ENCODE measurements around the gene LZTS2. TPM values are rescaled to one million over a fixed set of nuclear protein-coding genes. Genes with fewer than 3 reads are reported as not detected.
A peak's percentile ranks its signal among the peaks of the same experiment; 100 is the strongest.

LZTS2 gene
- polyA plus RNA-seq, 10 donors, result 37.8 to 59.7 (median 52.7) TPM

GRCh38 chr10:100976906-100977305, 22.7 kb upstream of the LZTS2 start:
- no peak for DNase-seq

- no peak for DNase-seq
Observed at GRCh38 chr10:100977436-100977835, 22.2 kb upstream of the LZTS2 start.

- DNase-seq, result no peak
Observed at GRCh38 chr10:100978121-100978900, 21.3 kb upstream of the LZTS2 start.

DNA sequence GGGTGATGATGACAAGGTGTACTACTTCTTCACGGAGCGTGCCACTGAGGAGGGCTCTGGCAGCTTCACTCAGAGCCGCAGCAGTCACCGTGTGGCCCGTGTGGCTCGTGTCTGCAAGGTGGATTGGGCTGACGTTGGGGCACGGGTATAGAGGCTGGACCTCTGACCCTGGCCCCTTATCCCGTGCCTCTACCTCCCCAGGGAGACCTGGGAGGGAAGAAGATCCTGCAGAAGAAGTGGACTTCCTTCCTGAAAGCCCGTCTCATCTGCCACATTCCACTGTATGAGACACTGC, 20.8 kb upstream of the LZTS2 start:
- no peak for DNase-seq

DNA sequence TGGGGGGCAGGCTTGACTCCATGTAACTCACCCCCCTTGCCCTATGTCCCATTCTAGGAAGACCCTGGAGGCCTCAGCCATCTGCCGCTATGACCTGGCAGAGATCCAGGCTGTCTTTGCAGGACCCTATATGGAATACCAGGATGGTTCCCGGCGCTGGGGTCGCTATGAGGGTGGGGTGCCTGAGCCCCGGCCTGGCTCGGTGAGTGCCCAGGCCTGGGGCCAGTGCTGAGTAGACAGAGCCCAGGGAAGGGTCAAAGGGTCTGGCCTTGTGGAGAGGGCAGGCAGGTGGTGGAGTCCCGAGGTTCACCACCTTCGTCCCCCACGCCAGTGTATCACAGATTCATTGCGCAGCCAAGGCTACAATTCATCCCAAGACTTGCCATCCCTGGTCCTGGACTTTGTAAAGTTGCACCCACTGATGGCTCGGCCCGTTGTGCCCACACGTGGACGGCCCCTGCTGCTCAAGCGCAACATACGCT, 19.8 kb upstream of the LZTS2 start:
- no peak for DNase-seq

- DNase-seq, result no peak
Observed at GRCh38 chr10:100980311-100980710, 19.3 kb upstream of the LZTS2 start.

- no peak for DNase-seq
Observed at GRCh38 chr10:100980711-100981110, 18.9 kb upstream of the LZTS2 start.

- no peak for DNase-seq
Observed at GRCh38 chr10:100981178-100981772, 18.3 kb upstream of the LZTS2 start.

DNA sequence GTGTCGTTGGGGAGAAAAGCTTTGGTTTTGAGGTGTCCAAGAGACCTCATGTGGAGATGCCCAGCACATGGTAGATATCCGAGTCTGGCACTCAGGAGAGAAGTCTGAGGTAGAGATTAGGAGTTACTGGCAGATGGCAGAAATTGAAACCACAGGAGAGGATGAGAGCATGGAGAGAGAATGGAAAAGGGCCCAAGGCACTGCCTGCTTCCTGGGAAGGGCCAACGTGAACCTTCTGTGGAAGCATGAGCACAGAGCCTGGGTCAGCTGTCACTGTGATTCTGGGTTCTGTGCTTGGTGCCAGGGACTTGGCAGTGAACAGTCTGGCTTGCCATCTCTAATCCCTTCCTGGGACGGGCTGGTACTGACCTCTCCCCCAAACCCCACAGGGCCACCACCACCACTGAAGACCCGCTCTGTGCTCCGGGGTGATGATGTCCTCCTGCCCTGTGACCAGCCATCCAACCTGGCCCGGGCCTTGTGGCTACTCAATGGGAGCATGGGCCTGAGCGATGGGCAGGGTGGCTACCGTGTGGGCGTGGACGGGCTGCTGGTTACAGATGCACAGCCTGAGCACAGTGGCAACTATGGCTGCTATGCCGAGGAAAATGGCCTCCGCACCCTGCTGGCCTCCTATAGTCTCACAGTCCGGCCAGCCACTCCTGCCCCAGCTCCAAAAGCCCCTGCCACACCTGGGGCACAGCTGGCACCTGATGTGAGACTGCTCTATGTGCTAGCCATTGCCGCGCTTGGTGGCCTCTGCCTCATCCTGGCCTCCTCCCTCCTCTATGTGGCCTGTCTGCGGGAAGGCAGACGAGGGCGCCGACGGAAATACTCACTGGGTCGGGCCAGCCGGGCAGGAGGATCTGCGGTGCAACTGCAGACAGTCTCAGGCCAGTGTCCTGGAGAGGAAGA, 16.4 kb upstream of the LZTS2 start:
- DNase-seq, result no peak

DNA sequence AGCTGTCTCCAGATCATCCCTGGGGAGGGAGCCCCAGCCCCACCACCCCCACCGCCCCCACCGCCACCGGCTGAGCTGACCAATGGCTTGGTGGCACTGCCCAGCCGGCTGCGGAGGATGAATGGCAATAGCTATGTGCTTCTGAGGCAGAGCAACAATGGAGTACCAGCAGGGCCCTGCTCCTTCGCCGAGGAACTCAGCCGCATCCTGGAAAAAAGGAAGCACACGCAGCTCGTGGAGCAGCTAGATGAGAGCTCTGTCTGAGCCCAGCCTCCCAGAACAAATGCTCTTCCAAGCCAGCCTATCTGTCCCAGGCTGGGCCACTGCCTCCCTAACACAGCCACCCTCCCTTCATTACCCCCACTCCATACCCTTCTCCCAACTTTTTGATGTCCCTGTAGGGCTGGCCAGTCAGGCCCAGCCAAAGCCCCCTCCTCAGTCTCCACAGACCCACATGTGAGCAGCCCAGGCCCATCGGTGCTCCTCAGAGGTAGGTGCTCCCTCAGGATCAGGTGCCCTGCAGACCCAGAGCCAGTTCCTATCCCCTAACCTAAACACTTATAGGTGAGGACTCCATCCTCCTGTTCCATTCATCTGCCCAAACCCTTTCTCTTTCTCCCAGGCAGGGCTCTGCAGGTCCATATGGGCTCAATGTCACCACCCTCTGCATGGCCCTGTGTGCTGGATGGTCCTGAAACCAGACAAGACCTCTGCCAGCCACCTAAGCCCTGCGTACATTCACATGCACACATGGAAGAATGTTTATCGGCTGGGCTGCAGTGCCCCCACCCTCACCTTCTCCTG, 15.5 kb upstream of the LZTS2 start:
- DNase-seq, result no peak

DNA sequence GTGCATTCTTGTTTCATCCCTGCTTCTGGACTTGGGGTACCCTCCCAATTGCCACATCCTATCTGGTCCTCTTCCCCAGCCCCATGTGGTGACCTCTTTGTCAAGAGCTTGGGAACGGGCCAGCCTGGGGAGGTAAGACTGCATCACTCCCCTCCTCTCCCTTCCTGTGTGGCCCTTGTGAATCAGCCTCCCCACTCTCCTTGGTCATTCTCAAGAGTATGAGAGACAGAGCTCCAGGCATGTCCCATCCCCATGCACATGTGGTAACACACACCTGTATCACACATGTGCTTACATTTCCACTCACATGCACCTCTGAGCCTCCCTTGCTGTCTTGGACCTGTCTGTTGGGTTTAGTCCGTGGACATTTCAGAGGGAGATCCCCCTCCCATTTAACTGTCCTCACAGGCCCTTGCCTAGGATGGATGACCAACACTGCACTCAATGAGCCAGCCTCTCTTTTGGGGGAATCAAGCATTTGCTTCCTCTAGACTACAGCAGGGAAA, 14.9 kb upstream of the LZTS2 start:
- no peak for DNase-seq

GRCh38 chr10:100985336-100985735, 14.3 kb upstream of the LZTS2 start:
- no peak for DNase-seq

DNA sequence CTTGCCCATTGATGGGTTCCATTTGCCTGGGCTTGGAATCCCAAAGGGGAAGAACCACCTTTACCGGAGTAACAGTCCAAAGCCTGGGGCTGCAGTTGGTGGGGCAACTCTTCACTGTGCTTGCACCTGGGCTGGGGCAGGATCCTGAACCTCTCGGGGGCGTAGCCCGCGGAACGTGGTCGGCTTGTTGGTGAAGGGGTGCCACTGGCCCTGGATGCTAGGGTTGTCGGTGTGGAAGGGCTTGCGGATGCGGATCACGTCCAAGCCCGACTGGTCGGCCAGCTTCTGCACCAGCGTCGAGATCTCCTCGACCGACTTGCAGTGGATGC, 13.0 kb upstream of the LZTS2 start:
- DNase-seq, result no peak

- DNase-seq, result peak; percentile 73 to 95 (median 89)
Observed at GRCh38 chr10:100986952-100987684, 12.5 kb upstream of the LZTS2 start, which contains the start of the genes MRPL43 and TWNK. TSS of gene MRPL43 (minus strand) at chr10:100987497. CDS start at chr10:100987443, 54 bp downstream. TSS of gene TWNK (plus strand) at chr10:100987543. CDS start at chr10:100988211, 668 bp downstream.

- DNase-seq, result no peak
Observed at GRCh38 chr10:100987685-100988049, 11.9 kb upstream of the LZTS2 start.

GRCh38 chr10:100988166-100988565, 11.4 kb upstream of the LZTS2 start:
- no peak for DNase-seq

GRCh38 chr10:100989088-100989487, 10.5 kb upstream of the LZTS2 start:
- no peak for DNase-seq

GRCh38 chr10:100993986-100994708, 5.5 kb upstream of the LZTS2 start:
- peak; percentile 49 to 72 (median 50) for DNase-seq

- no peak for DNase-seq
Observed at GRCh38 chr10:100995181-100995580, 4.4 kb upstream of the LZTS2 start.
